GM23248 (cell line): ENCODE data around the gene RANGAP1. TPM values are rescaled to one million over a fixed set of nuclear protein-coding genes. Genes with fewer than 3 reads are reported as not detected.

Experiments
- DNase-seq: peaks from one replicate; pipeline ENCODE4 v3.0.0-alpha.2; 2015
- H2AFZ ChIP-seq: fragments of 200-600 bp; sonication (generic); 2 replicates; pipeline ENCODE4 v1.6.1; 2016; ENCODE audit warnings: antibody characterized with exemption
- H3F3A ChIP-seq: fragments of 200-600 bp; sonication (generic); 2 replicates; pipeline ENCODE4 v1.6.1; 2016; ENCODE audit warnings: mild to moderate bottlenecking, antibody characterized with exemption, mixed run types; ENCODE audit not compliant: insufficient read depth
- H3K27ac ChIP-seq: fragments of 200-600 bp; sonication (generic); 2 replicates; pipeline ENCODE4 v1.5.1; 2016; ENCODE audit warnings: mild to moderate bottlenecking
- H3K27me3 ChIP-seq: fragments of 200-600 bp; sonication (generic); replicated peaks from 2 replicates; pipeline ENCODE4 v1.6.1; 2016; ENCODE audit warnings: mild to moderate bottlenecking; ENCODE audit not compliant: insufficient read depth
- H3K36me3 ChIP-seq: fragments of 200-600 bp; sonication (generic); 2 replicates; pipeline ENCODE4 v1.6.1; 2016; ENCODE audit warnings: low read depth, mild to moderate bottlenecking
- H3K4me1 ChIP-seq: fragments of 200-600 bp; sonication (generic); 2 replicates; pipeline ENCODE4 v1.6.1; 2016; ENCODE audit warnings: mild to moderate bottlenecking; ENCODE audit not compliant: insufficient read depth
- H3K4me2 ChIP-seq: fragments of 200-600 bp; sonication (generic); one replicate; pipeline ENCODE4 v1.6.1; 2016; ENCODE audit warnings: mild to moderate bottlenecking; ENCODE audit not compliant: unreplicated experiment
- H3K4me3 ChIP-seq: fragments of 200-600 bp; sonication (generic); 2 replicates; pipeline ENCODE4 v1.5.1; 2016; ENCODE audit warnings: mild to moderate bottlenecking
- H3K79me2 ChIP-seq: fragments of 200-600 bp; sonication (generic); 2 replicates; pipeline ENCODE4 v1.6.1; 2016; ENCODE audit warnings: mild to moderate bottlenecking; ENCODE audit not compliant: insufficient read depth
- H3K9ac ChIP-seq: fragments of 200-600 bp; sonication (generic); 2 replicates; pipeline ENCODE4 v1.6.1; 2016; ENCODE audit warnings: mild to moderate bottlenecking
- H3K9me2 ChIP-seq: fragments of 200-600 bp; sonication (generic); 2 replicates; pipeline ENCODE4 v1.6.1; 2016; ENCODE audit warnings: mixed run types, mild to moderate bottlenecking, moderate library complexity; ENCODE audit not compliant: insufficient read depth
- H3K9me3 ChIP-seq: fragments of 200-600 bp; sonication (generic); one replicate; pipeline ENCODE4 v1.6.1; 2017; ENCODE audit warnings: low read depth
- H4K20me1 ChIP-seq: fragments of 200-600 bp; sonication (generic); 2 replicates; pipeline ENCODE4 v1.6.0; 2016; ENCODE audit not compliant: insufficient read depth
- EZH2 ChIP-seq: fragments of 200-600 bp; sonication (generic); IDR thresholded peaks from 2 replicates; pipeline ENCODE4 v1.6.1; 2018; ENCODE audit warnings: antibody characterized with exemption, mild to moderate bottlenecking; ENCODE audit not compliant: insufficient read depth, poor library complexity, severe bottlenecking
- EZH2phosphoT487 ChIP-seq: fragments of 200-600 bp; sonication (generic); IDR thresholded peaks from 2 replicates; pipeline ENCODE4 v1.6.1; 2018; ENCODE audit warnings: antibody characterized with exemption, moderate library complexity, mild to moderate bottlenecking, low read depth; ENCODE audit not compliant: insufficient read depth
- WGBS, 2 experiments: methylation state at CpG; one replicate each; pipeline ENCODE4 v1.1.6; 2015 to 2017; ENCODE audit warnings: low lambda C conversion rate in 2 of 2, low coverage in 1 of 2; ENCODE audit errors: missing lambda C conversion rate in 2 of 2; 5-methylcytosine and 5-hydroxymethylcytosine counted together
- in situ Hi-C: fragments of 300-500 bp; cut with MboI; formaldehyde crosslinking; loops from 2 replicates; pipeline ENCODE4 v1.15.0; 2020
- polyA plus RNA-seq: library from polyadenylated mRNA; unstranded; fragments of >200 nt; fragmentation: Nextera tagmentation; extraction: Ambion mirVana; gene quantifications from 2 replicates; pipeline ENCODE4 v1.2.1, GENCODE V29; 2016
- total RNA-seq: library from RNA; depleted of rRNA; stranded (reverse); fragments of >200 nt; shearing (Covaris generic); gene quantifications from 2 replicates; pipeline ENCODE4 v1.2.3, GENCODE V29; 2014

The RANGAP1 gene
- total and polyA plus RNA-seq, 2 experiments from 2014 or later: 52.3 to 73.5 TPM

DNA sequence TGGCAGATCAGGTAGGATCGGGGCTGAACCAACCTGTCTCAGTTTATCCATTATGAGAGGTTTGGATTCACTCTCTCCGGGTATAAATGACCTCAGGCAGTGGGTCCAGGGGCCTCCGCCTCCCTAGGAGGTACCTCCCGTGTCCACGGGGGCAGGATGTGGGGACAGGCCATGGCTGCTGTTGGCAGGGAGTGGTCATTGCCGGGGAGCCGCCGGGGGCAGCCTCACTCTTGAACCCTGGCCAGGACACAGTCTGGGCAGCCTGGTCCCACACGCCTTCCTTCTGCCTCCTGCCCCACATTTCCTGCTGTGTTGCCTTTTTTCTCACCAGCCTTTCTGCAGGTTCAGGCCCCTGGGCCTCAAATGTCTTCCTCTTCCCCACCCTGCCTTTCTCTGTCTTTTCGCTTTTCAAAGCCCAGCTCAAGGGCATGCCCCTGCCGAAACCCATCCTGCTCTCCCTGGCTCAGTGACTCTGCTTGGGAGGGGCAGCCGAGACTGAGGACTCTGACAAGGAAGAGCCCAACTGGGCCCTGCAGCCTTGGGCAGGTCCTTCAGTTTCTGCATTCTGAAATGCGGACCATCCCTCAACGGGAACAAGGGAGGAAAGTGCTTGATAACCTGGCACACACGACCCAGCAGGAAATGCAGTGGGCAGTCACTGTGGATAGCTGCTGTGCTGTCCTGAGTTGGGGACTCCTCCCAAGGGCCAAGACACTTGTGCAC is 46.4 kb upstream of the RANGAP1 start:
- Histone ChIP-seq H3K27ac (no peak overlapping the region), H3K79me2 (no peaks in the 10 kb centered on the region), H3F3A (no peaks in the 10 kb centered on the region), H3K4me3 (no peak overlapping the region), H4K20me1 (no peaks in the 10 kb centered on the region), H3K27me3 (no peaks in the 10 kb centered on the region), H3K9me2 (no peaks in the 10 kb centered on the region), H3K4me1 (no peaks in the 10 kb centered on the region), H3K36me3 (peaks cover 28% of the 10 kb centered on the region; the same call in 1 of the 2 replicates), H3K9ac (no peak overlapping the region), H3K9me3 (no peaks in the 10 kb centered on the region), H3K4me2 (no peak overlapping the region), H2AFZ (no peak overlapping the region)
- 92% methylated on average over 14 to 15 of the region's 15 CpGs for WGBS, 2 experiments
- no peak for TF ChIP-seq EZH2
- in situ Hi-C loops: no loop called here
- no peak for DNase-seq

DNA sequence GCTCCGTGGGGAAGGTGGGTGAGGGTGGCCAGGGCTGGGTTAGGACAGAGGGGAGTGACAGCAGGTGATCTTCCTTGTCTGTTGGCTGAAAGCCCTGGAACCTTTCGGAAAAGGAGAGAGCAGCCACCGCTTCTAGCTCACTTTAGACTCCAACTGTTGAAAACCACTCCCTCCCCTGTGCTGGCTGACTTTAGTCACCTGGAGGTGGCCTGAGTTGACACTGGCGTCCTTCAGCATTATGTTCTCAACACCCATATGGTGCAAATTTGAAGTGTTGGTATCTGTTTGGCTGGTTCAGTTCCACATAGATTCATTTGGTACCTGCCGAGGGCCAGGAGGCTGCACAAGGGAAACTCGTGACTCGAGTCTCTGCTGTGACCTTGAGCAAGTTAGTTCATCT is 44.2 kb upstream of the RANGAP1 start:
- Histone ChIP-seq H3K79me2 (no peaks in the 10 kb centered on the region), H3K36me3 (peaks cover 28% of the 10 kb centered on the region; the same call in 1 of the 2 replicates), H3K9ac (no peak overlapping the region), H3K27me3 (no peaks in the 10 kb centered on the region), H4K20me1 (no peaks in the 10 kb centered on the region), H3K9me2 (no peaks in the 10 kb centered on the region), H3K9me3 (no peaks in the 10 kb centered on the region), H3K4me1 (no peaks in the 10 kb centered on the region), H3K27ac (no peak overlapping the region), H2AFZ (no peak overlapping the region), H3F3A (no peaks in the 10 kb centered on the region), H3K4me2 (no peak overlapping the region), H3K4me3 (no peak overlapping the region)
- 90 to 93% methylated on average over 6 to 7 of the region's 7 CpGs for WGBS, 2 experiments
- DNase-seq: no peak
- TF ChIP-seq EZH2: no peak
- in situ Hi-C loops: no loop called here

DNA sequence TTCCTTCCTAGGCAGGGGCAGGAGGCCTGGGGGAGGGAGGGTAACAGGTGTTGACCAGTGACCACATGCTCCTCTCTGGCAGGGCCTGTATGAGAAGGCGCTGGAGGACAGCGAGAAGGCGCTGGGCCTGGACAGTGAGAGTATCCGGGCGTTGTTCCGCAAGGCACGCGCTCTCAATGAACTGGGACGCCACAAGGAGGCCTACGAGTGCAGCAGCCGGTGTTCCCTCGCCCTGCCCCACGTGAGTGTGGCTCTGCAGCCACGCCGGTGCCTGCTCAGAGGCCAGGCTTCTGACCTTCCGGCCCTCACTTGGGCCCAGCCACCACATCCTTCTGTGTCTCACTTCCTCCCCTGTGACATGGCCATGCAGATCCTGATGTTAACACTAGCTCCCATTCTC is 41.1 kb upstream of the RANGAP1 start:
- 89 to 90% methylated on average over 15 to 16 of the region's 16 CpGs for WGBS, 2 experiments
- peaks cover 10% of the 10 kb centered on the region; the same call in 1 of the 2 replicates for H3K36me3 ChIP-seq
- H2AFZ ChIP-seq: no peak overlapping the region
- no peak overlapping the region for H3K9ac ChIP-seq
- H3K4me3 ChIP-seq: no peak overlapping the region
- H3K4me2 ChIP-seq: no peak overlapping the region
- no peaks in the 10 kb centered on the region for H3K9me2 ChIP-seq
- TF ChIP-seq EZH2 (no peak), EZH2phosphoT487 (no peak)
- H3F3A ChIP-seq: no peaks in the 10 kb centered on the region
- no peaks in the 10 kb centered on the region for H4K20me1 ChIP-seq
- no peak overlapping the region for H3K27ac ChIP-seq
- H3K27me3 ChIP-seq: no peaks in the 10 kb centered on the region
- H3K79me2 ChIP-seq: peaks cover 16% of the 10 kb centered on the region
- in situ Hi-C loops: no loop called here
- DNase-seq: no peak
- no peaks in the 10 kb centered on the region for H3K9me3 ChIP-seq
- H3K4me1 ChIP-seq: no peaks in the 10 kb centered on the region

DNA sequence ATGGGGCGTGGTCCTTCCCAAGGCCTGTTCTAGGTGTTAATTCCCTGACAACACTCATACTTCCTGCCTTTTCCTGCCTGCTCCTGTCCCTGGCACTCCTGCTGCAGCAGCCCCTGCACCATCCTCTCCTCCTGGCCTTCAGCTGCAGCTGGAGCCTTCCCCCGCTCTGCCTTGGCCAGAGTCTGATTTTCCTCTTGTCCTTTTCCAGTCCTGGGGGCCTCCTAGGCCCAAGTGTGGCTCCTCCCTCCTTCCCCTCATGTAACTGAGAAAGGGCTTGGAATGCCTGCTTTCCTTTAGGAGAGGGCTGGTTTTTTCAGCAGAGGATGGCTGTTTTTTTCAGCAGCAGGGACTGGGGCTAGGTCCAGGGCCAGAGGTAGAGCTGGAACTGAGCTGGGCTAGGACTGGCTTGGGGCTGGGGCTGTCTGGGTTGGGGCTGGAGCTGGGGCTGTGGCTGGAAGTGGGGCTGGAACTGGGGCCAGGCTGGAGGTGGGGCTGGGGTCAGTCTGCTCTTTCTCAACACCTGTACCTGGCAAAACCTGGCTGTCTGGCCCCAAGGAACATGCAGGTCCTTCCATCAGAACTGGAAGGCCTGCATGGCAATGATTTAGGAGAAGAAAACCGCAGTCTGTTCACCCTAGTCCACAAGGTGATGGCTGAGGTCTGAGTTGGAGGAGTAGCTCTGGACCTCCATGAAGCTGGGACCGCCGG is 39.0 kb upstream of the RANGAP1 start:
- no peak for DNase-seq
- H3K4me2 ChIP-seq: no peak overlapping the region
- H3K27ac ChIP-seq: no peak overlapping the region
- no peak overlapping the region for H3K4me3 ChIP-seq
- TF ChIP-seq EZH2 (no peak), EZH2phosphoT487 (no peak)
- no peaks in the 10 kb centered on the region for H4K20me1 ChIP-seq
- 95 to 98% methylated on average over 4 to 5 of the region's 5 CpGs for WGBS, 2 experiments
- H3K36me3 ChIP-seq: peaks cover 6% of the 10 kb centered on the region; the same call in 1 of the 2 replicates
- no peaks in the 10 kb centered on the region for H3K27me3 ChIP-seq
- no peaks in the 10 kb centered on the region for H3F3A ChIP-seq
- H3K9ac ChIP-seq: no peak overlapping the region
- H3K4me1 ChIP-seq: no peaks in the 10 kb centered on the region
- no peaks in the 10 kb centered on the region for H3K9me2 ChIP-seq
- peaks cover 22% of the 10 kb centered on the region for H3K79me2 ChIP-seq
- no peak overlapping the region for H2AFZ ChIP-seq
- in situ Hi-C loops: no loop called here
- H3K9me3 ChIP-seq: no peaks in the 10 kb centered on the region
